ENCODE measurements around the gene WAC. TPM values are rescaled to one million over a fixed set of nuclear protein-coding genes. Genes with fewer than 3 reads are reported as not detected.

The WAC gene
- total and polyA plus RNA-seq, 10 of the 15 experiments (the other 5 are each of a cell fraction or from before 2014, with no cell fraction given), result 26.5 to 131 (median 69.4) TPM

DNA sequence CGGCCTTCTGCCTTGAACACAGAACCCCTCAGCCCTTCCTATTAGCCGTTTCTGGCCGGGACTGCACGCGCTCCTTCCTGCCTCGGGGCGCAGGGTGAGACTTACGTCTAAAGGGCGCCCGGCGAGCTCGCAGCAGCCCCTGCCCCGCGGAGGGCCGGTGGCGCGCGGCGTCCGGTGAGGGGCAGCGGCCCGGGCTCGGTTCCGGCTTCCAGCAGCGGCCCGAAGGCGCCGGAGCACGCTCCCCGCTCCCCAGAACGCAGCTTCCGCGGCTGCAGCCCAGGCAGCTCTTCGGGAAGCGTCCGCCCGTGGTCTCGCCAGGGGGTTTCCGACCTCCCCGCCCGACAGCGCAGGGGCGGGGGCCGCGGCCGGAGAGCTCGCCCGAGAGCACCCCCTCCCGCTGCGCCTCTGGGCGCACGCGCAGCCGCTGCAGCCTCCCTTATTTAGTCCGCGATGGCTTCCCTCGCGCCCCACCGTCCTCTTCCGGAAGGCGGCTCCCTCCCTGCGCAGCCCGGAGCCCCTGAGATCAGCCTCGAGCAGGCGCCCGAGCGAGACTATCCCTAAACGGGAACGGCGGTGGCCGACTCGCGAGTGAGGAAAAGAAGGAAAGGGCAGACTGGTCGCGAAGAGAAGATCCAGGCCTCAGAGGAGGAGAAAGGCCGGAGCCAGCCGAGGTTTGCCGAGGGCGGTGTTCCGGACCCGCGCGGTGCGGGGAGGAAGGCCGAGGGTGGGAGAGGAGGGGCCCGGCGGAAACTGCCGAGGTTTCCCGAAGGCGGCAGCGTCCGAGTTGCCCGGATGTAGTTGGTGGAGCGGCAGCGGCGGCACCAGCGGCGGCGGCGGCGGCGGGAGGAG is at the start of gene WAC (continued):
- TF ChIP-seq, protein P1, sequence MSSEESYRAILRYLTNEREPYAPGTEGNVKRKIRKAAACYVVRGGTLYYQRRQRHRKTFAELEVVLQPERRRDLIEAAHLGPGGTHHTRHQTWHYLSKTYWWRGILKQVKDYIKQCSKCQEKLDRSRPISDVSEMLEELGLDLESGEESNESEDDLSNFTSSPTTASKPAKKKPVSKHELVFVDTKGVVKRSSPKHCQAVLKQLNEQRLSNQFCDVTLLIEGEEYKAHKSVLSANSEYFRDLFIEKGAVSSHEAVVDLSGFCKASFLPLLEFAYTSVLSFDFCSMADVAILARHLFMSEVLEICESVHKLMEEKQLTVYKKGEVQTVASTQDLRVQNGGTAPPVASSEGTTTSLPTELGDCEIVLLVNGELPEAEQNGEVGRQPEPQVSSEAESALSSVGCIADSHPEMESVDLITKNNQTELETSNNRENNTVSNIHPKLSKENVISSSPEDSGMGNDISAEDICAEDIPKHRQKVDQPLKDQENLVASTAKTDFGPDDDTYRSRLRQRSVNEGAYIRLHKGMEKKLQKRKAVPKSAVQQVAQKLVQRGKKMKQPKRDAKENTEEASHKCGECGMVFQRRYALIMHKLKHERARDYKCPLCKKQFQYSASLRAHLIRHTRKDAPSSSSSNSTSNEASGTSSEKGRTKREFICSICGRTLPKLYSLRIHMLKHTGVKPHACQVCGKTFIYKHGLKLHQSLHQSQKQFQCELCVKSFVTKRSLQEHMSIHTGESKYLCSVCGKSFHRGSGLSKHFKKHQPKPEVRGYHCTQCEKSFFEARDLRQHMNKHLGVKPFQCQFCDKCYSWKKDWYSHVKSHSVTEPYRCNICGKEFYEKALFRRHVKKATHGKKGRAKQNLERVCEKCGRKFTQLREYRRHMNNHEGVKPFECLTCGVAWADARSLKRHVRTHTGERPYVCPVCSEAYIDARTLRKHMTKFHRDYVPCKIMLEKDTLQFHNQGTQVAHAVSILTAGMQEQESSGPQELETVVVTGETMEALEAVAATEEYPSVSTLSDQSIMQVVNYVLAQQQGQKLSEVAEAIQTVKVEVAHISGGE (CRISPR knock-in tag; IDR thresholded peaks at IDR 0.05), result peak; percentile 66
- TF ChIP-seq MEF2A (IDR thresholded peaks at IDR 0.05; ENCODE audit: insufficient read depth, low read depth, low read length) (0 out of 2 replicates have a peak, but pooled peaks have one; percentile 3), FOXK2 (IDR thresholded peaks at IDR 0.05) (no peak), HDAC2 (IDR thresholded peaks at IDR 0.05) (no peak), STAT1 (conservative IDR thresholded peaks at IDR 0.05) (no peak; the same call in 1 of the 2 replicates), EZH2 (IDR thresholded peaks at IDR 0.05; ENCODE audit: borderline replicate concordance, control insufficient read depth, low read depth, low read length) (no peak), BMI1 (IDR thresholded peaks at IDR 0.05; ENCODE audit: borderline replicate concordance) (no peak), MEF2B (IDR thresholded peaks at IDR 0.05; ENCODE audit: partially characterized antibody, poor library complexity, severe bottlenecking) (peak; percentile 34), HDGF (IDR thresholded peaks at IDR 0.05) (peak; percentile 97), YY1 (IDR thresholded peaks at IDR 0.05; ENCODE audit: low read depth, low read length) (peak; percentile 93), JUND (IDR thresholded peaks at IDR 0.05; ENCODE audit: low read depth, low read length) (0 out of 2 replicates have a peak, but pooled peaks have one; percentile 35), POLR2A (IDR thresholded peaks at IDR 0.05; ENCODE audit: low read depth, low read length) (peak; percentile 98), PAX5 (IDR thresholded peaks at IDR 0.05; ENCODE audit: borderline replicate concordance, low read depth, low read length) (0 out of 2 replicates have a peak, but pooled peaks have one; percentile 12), NR2C1 (IDR thresholded peaks at IDR 0.05) (peak; percentile 51; the same call in 1 of the 2 replicates), SUPT20H (IDR thresholded peaks at IDR 0.05; ENCODE audit: borderline replicate concordance, control insufficient read depth, low read depth, low read length) (no peak), SRF (IDR thresholded peaks at IDR 0.05; ENCODE audit: low read depth in 2 of 2, low read length in 2 of 2) (peak; percentile 70 to 87; a peak in 3 of 4 replicates)
- TF ChIP-seq, protein P2, sequence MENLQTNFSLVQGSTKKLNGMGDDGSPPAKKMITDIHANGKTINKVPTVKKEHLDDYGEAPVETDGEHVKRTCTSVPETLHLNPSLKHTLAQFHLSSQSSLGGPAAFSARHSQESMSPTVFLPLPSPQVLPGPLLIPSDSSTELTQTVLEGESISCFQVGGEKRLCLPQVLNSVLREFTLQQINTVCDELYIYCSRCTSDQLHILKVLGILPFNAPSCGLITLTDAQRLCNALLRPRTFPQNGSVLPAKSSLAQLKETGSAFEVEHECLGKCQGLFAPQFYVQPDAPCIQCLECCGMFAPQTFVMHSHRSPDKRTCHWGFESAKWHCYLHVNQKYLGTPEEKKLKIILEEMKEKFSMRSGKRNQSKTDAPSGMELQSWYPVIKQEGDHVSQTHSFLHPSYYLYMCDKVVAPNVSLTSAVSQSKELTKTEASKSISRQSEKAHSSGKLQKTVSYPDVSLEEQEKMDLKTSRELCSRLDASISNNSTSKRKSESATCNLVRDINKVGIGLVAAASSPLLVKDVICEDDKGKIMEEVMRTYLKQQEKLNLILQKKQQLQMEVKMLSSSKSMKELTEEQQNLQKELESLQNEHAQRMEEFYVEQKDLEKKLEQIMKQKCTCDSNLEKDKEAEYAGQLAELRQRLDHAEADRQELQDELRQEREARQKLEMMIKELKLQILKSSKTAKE (IDR thresholded peaks at IDR 0.05; ENCODE audit: low read depth, poor library complexity, severe bottlenecking), result no peak
- TF ChIP-seq, protein P3, sequence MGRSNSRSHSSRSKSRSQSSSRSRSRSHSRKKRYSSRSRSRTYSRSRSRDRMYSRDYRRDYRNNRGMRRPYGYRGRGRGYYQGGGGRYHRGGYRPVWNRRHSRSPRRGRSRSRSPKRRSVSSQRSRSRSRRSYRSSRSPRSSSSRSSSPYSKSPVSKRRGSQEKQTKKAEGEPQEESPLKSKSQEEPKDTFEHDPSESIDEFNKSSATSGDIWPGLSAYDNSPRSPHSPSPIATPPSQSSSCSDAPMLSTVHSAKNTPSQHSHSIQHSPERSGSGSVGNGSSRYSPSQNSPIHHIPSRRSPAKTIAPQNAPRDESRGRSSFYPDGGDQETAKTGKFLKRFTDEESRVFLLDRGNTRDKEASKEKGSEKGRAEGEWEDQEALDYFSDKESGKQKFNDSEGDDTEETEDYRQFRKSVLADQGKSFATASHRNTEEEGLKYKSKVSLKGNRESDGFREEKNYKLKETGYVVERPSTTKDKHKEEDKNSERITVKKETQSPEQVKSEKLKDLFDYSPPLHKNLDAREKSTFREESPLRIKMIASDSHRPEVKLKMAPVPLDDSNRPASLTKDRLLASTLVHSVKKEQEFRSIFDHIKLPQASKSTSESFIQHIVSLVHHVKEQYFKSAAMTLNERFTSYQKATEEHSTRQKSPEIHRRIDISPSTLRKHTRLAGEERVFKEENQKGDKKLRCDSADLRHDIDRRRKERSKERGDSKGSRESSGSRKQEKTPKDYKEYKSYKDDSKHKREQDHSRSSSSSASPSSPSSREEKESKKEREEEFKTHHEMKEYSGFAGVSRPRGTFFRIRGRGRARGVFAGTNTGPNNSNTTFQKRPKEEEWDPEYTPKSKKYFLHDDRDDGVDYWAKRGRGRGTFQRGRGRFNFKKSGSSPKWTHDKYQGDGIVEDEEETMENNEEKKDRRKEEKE (IDR thresholded peaks at IDR 0.05), result no peak
- TF ChIP-seq, protein P4, sequence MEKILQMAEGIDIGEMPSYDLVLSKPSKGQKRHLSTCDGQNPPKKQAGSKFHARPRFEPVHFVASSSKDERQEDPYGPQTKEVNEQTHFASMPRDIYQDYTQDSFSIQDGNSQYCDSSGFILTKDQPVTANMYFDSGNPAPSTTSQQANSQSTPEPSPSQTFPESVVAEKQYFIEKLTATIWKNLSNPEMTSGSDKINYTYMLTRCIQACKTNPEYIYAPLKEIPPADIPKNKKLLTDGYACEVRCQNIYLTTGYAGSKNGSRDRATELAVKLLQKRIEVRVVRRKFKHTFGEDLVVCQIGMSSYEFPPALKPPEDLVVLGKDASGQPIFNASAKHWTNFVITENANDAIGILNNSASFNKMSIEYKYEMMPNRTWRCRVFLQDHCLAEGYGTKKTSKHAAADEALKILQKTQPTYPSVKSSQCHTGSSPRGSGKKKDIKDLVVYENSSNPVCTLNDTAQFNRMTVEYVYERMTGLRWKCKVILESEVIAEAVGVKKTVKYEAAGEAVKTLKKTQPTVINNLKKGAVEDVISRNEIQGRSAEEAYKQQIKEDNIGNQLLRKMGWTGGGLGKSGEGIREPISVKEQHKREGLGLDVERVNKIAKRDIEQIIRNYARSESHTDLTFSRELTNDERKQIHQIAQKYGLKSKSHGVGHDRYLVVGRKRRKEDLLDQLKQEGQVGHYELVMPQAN (conservative IDR thresholded peaks at IDR 0.05), result peak; percentile 93
